Astrocyte of the hippocampus (primary cell): ENCODE measurements around the gene OR8B4.
"Not testable (repeated sequence)": the region's sequence is repeated elsewhere in the genome, so short reads cannot be mapped to it uniquely, and the experiment has no call there.

Experiments
- DNase-seq: peaks from one replicate; pipeline ENCODE4 v3.0.0; 2011; ENCODE audit warnings: low read depth, low spot score

OR8B4 gene

DNA sequence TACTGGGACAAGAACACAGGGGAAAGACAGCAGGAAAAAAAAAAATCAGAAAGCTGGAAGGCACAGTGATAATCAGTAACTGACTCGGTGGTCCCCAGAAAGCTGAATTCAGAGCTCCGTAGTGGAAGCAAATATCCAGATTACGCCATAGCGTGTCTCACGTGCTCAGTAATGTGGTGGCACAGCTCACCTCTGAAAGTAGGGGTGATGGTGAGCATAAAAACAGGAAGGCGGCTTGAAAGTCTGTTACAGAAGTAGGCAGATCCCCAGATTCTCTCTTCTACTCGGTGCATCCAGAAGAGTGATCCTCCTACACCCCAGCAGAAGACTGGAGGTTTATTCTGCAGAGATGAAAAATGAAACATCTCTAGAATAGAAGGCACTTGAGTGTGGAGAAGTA lies 14.8 kb downstream of the OR8B4 start:
- DNase-seq = no peak

DNA sequence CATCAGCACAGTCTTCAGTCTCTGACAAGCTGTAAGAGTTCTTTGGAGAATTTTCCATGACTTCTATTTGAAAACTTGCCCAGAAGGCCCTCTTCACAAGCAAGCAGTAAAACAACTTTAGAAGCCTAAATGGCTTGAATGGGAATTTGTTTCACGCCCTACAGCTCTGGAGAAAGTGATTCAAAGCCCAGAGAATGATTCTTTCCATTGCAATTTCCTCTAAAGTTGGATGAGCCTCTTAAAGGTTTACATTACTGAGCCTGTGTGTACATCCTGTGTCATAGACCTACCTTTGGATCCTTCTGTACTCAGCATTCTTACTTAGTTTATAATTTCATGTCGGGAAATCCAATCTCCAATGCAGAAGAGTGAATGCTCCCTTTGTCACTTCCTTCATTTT lies 19.1 kb downstream of the OR8B4 start:
- DNase-seq = no peak

DNA sequence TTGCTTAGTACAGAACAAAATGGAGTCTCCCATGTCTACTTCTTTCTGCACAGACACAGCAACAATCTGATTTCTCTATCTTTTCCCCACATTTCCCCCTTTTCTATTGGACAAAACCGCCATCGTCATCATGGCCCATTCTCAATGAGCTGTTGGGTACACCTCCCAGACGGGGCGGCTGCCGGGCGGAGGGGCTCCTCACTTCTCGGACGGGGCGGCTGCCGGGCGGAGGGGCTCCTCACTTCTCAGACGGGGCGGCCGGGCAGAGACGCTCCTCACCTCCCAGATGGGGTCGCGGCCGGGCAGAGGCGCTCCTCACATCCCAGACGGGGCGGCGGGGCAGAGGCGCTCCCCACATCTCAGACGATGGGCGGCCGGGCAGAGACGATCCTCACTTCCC lies 21.5 kb downstream of the OR8B4 start:
- not testable (repeated sequence) for DNase-seq

DNA sequence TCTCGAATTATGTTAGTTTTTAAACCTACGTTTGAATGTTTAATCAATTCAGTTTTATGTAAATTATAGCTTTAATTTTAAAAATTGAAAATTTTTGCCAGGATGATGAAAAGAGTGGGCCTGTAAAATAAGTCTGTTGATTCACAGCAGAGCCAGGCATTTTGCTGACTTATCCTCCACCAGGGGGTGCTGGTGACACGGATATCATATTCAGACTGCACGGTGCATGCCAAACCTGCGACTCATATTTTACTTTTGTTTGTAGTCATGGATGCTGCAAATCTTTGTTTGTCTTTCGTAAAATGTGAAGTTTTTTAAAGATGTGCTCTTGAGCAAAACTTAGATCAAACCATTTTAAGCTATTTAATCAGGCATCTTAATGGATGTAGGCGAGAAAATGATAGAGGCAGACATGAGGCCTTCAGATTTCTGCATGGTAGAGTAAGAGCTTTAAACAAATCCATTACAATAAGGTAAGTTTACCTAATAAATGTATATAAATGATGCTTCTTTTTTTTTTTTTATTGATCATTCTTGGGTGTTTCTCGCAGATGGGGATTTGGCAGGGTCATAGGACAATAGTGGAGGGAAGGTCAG lies 22.2 kb downstream of the OR8B4 start:
- DNase-seq = peak; percentile 91

DNA sequence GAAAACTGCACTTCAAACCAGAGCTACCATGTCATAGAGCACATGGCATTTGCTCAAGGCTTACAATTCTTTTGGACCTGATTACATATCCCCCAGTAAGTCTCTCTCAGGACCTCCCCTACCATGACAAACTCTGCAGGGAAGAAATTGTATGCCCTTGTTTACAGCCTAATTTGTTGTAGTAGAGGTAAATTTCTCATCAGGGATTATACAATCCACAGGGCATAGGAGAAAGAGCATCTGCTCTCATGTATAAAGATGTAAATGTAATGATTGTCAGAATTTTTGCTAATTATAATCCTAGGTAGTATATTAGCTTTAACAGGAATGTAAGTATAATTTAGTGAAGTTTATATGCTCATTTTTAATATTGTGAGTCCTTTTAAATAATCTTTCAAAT lies 25.7 kb downstream of the OR8B4 start, which contains the start of gene OR8B3:
OR8B3 (minus strand) TSS at position 101 of the 400 bp plus-strand sequence. CDS start 1,673 bp downstream, outside the sequence.
- DNase-seq = no peak

DNA sequence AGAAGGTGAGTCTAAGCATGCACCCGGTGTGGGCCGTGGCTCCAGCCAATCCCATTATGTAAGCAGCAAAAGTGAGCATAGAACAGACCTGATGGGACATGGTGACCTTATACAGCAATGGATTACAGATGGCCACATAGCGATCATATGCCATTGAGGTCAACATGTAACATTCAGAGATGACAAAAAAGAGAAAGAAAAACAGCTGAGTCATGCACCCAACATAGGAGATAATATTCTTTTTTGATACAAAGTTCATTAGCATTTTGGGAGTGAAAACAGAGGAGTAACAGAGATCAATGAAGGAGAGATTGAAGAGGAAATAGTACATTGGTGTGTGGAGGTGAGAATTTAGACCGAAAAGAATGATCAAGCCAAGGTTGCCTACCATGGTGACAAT lies 27.8 kb downstream of the OR8B4 start:
- DNase-seq = not testable (repeated sequence)

DNA sequence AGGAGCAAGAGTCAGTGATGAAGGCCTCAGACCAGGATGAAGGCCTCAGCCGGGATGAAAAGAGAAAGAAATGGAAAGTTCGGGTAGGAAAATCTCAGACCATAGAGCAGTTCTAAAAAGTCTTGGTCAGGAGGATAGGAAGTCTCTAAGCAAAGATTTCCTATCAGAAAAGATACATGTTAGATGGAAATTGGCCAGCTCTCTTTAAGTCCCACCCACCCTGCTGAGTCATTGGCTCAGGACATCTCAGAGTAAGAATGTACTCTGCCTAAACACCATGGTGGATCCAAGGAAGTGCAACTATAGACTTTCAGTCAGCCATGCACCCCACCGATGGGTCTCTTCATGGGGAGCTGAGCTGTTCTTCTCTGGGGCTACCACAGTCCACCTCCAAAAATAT lies 30.3 kb downstream of the OR8B4 start:
- DNase-seq = no peak

DNA sequence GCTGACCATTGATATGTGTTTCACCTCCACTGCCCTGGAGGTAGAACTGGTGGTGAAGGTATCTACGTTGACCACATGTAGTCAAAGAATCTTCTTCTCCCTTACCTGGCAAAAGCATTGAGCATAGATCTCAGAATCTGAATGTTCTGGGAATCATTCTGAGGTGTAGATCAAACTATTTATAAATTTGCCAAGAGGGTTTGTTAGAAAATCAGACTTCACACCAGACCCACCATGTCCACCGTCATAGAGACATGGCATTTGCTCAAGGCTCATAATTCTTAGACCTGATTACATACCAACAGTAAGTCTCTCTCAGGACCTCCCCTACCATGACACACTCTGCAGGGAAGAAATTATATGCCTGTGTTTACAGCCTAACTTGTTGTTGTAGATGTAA lies 40.3 kb downstream of the OR8B4 start, which contains the start of gene OR8B2:
OR8B2 (minus strand) TSS at position 101 of the 400 bp plus-strand sequence. CDS start 1,156 bp downstream, outside the sequence.
- DNase-seq = no peak

DNA sequence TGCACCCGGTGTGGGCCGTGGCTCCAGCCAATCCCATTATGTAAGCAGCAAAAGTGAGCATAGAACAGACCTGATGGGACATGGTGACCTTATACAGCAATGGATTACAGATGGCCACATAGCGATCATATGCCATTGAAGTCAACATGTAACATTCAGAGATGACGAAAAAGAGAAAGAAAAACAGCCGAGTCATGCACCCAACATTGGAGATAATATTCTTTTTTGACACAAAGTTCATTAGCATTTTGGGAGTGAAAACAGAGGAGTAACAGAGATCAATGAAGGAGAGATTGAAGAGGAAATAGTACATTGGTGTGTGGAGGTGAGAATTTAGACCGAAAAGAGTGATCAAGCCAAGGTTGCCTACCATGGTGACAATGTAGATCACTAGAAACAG lies 41.8 kb downstream of the OR8B4 start:
- not testable (repeated sequence) for DNase-seq

DNA sequence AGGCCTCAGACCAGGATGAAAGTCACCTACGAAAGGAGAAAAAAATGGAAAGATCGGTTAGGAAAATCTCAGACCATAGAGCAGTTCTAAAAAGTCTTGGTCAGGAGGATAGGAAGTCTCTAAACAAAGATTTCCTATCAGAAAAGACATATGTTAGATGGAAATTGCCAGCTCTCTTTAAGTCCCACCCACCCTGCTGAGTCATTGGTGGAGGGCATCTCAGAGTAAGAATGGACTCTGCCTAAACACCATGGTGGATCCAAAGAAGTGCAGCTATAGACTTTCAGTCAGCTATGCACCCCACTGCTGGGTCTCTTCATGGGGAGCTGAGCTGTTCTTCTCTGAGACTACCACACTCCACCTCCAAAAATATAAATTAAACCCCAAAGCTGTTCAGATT lies 44.1 kb downstream of the OR8B4 start:
- no peak for DNase-seq

DNA sequence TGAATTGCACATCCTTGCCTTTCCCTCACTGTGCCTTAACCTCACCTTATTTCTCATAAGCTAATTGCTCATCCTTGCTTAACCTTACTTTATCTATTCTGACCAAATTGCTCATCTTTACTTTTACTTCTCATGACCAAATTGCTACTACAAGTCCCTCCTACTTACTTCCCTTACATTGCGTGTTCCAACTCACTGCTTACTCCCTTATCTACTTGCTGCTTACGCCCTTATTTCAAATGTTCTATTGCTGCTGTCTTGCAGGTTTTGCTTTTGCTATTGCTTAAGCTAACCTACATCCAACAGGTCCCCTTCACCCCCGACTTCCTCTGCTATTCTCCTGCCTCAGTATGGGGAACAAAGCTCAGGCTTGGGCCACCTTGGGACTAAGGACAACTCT lies 48.4 kb downstream of the OR8B4 start:
- DNase-seq = no peak
